Activated CD8-positive, alpha-beta memory T cell treated with anti-CD3 and anti-CD28 coated beads, Interleukin-2, amount 50 U/mL, for 24 hours (primary cell): Measurements from ENCODE around the gene NCLN.

Experiments
- DNase-seq: peaks from one replicate; pipeline ENCODE4 v3.0.0-alpha.2; 2020; ENCODE audit errors: extremely low read depth

Gene NCLN, protein sequence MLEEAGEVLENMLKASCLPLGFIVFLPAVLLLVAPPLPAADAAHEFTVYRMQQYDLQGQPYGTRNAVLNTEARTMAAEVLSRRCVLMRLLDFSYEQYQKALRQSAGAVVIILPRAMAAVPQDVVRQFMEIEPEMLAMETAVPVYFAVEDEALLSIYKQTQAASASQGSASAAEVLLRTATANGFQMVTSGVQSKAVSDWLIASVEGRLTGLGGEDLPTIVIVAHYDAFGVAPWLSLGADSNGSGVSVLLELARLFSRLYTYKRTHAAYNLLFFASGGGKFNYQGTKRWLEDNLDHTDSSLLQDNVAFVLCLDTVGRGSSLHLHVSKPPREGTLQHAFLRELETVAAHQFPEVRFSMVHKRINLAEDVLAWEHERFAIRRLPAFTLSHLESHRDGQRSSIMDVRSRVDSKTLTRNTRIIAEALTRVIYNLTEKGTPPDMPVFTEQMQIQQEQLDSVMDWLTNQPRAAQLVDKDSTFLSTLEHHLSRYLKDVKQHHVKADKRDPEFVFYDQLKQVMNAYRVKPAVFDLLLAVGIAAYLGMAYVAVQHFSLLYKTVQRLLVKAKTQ

DNA sequence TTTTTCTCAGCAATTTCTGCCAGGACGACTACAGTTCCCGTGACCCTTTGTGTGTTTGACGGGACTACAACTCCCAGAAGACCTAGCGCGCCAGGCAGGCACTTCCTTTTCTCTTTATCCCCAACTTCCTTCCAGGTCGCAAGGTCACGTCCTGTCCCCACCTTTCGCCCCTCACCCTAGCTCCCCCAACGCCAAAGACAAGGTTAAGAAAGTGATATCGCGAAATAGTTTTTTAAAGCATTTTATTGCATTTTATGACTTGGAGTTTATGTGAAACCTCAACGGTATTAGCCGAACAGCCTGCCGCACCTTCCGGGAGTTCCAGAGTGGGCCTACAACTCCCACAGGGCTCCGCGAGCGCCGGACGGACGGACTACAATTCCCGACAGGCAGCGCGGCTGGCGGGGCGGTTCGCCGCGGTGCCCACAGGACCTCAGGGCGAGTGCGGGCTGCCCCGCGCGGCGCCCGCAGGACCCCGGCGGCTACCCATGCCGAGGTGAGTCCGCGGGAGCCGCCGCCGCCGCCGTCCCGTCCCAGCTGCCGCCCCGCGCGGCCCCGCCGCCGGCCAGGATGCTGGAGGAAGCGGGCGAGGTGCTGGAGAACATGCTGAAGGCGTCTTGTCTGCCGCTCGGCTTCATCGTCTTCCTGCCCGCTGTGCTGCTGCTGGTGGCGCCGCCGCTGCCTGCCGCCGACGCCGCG lies at the start of gene NCLN:
NCLN (plus strand) TSS at position 470 of the 699 bp plus-strand sequence; CDS start at position 571, 101 bp downstream.
- peak; percentile 80 for DNase-seq

DNA sequence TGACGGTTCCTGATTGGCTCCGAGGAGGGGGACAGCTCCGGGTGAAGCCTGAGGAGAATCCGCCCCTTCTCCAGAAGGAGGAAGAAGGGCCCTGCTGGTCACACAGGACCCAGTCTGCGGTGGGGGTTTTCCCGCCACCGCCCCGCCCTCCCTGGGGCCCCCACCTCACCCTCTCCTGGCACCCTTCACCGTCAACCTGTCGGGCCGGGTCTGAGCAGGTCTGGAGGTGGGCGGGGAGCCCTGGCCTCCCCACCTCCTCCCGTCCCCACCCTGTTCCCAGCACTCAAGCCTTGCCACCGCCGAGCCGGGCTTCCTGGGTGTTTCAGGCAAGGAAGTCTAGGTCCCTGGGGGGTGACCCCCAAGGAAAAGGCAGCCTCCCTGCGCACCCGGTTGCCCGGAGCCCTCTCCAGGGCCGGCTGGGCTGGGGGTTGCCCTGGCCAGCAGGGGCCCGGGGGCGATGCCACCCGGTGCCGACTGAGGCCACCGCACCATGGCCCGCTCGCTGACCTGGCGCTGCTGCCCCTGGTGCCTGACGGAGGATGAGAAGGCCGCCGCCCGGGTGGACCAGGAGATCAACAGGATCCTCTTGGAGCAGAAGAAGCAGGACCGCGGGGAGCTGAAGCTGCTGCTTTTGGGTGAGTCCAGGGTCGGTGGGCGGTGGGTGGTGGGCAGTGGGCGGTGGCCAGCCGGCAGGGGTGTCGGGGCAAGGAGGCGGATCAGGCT lies 49.6 kb upstream of the NCLN start, which contains the start of gene GNA15:
GNA15 (plus strand) TSS at position 73 of the 723 bp plus-strand sequence; CDS start at position 491, 418 bp downstream.
- no peak for DNase-seq

- DNase-seq = no peak
These were observed 49.1 kb upstream of the NCLN start for GRCh38 chr19:3136684-3137055.

DNA sequence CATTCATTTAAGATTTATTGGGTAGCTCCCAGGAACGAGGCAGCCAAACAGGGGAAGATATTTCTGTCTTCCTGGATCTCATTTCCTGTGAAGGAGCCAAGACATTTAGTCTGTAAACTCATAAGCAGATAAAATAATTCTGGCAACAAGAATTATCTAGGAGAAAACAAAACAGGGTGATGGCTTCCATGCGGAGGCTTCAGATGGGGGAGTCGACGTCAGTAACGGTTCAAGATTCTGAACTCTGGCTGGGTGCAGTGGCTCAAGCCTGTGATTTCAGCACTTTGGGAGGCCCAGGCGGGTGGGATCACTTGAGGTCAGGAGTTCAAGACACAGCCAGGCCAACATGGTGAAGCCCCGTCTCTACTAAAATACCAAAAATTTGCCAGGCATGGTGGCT lies 48.6 kb upstream of the NCLN start:
- no peak for DNase-seq

GRCh38 chr19:3138268-3138667 lies 47.5 kb upstream of the NCLN start:
- DNase-seq = no peak

- no peak for DNase-seq
These were observed 45.1 kb upstream of the NCLN start for GRCh38 chr19:3140667-3141038.

GRCh38 chr19:3142292-3142670 lies 43.4 kb upstream of the NCLN start:
- DNase-seq = no peak

GRCh38 chr19:3142781-3143337 lies 42.9 kb upstream of the NCLN start:
- no peak for DNase-seq

- no peak for DNase-seq
These were observed 39.6 kb upstream of the NCLN start for GRCh38 chr19:3145909-3146676.

- no peak for DNase-seq
These were observed 39.0 kb upstream of the NCLN start for GRCh38 chr19:3146677-3147100.

- no peak for DNase-seq
These were observed 37.2 kb upstream of the NCLN start for GRCh38 chr19:3148503-3148902.

- DNase-seq = no peak
These were observed 36.6 kb upstream of the NCLN start for GRCh38 chr19:3149089-3149488.

GRCh38 chr19:3149526-3150505 lies 35.9 kb upstream of the NCLN start:
- DNase-seq = no peak

DNA sequence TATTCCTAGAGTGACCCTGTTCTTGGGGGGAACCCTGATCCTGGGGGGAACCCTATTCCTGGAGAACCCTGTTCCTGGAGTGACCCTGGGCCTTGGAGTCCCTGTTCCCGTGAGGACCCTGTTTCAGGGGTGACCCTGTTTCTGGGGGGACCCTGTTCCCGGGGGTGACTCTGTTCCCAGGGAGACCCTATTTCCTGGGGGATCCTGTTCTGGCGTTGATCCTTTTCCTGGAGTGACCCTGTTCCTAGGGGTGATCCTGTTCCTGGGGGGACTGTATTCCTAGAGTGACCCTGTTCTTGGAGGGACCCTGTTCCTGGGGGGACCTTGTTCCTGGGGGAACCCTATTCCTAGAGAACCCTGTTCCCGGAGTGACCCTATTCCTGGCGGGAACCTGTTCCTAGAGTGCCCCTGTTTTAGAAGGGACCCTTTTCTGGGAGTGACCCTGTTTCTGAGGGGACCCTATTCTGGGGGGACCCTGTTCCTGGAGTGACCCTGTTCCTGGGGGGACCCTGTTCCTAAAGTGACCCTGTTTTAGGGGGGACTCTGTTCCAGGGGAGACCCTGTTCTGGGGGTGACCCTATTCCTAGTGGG lies 34.9 kb upstream of the NCLN start:
- DNase-seq = no peak

GRCh38 chr19:3151563-3152418 lies 33.9 kb upstream of the NCLN start:
- DNase-seq = no peak

GRCh38 chr19:3152419-3152780 lies 33.3 kb upstream of the NCLN start:
- DNase-seq = no peak

GRCh38 chr19:3153286-3154230 lies 32.2 kb upstream of the NCLN start:
- no peak for DNase-seq
